M059J (cell line): ENCODE data around the gene GCGR. TPM values are rescaled to one million over a fixed set of nuclear protein-coding genes. Genes with fewer than 3 reads are reported as not detected.
"Not testable (repeated sequence)": the region's sequence is repeated elsewhere in the genome, so short reads cannot be mapped to it uniquely, and the experiment has no call there.

Source experiments
- DNase-seq: peaks from one replicate; pipeline ENCODE4 v3.0.0-alpha.2; 2012; ENCODE audit warnings: low read depth
- total RNA-seq: library from RNA; depleted of rRNA; stranded (reverse); fragments of >200 nt; shearing (Covaris generic); gene quantifications from 2 replicates; pipeline ENCODE4 v1.2.3, GENCODE V29; 2014

GCGR gene
- total RNA-seq, 1 experiment from 2014 or later: not detected

GRCh38 chr17:81831957-81832607 lies 28.1 kb downstream of the GCGR start:
- peak; percentile 19 for DNase-seq

GRCh38 chr17:81832608-81833159 lies 28.7 kb downstream of the GCGR start:
- no peak for DNase-seq

DNA sequence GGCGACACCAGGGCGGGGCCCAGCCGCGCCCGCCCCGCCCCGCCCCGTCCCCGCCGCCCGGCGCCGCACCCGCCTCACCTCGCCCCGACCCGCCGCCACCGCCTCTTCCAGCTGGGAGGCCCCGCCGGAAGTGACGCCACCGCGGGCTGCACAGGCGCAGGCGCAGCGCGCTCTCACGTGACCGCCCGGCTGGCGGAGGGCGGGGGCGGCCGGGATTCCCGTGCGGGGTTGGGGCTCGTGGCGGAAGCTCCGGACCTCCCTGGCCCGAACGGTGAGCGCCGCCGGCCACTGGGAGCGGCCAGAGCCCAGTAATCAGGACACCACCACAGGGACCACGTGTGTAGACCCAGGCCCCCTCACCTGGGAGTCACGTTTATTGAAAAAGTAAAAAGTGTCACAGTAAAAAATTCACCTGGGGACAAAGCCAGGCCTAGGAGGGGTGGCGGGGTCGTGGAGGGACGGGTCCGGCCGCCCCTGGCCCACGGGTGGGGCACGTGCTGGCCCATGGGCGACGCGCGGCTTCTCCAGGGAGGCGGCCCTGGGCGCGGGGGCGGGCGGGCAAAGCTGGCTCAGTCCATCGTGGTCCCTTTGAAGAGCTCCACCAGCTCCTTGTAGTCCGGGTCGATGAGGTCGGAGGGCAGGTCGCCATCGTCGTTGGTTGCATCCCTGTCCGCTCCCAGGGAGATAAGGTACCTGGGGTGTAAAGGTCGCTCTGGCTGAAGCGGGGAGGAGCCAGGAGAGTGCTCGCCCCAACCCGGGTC lies 29.4 kb downstream of the GCGR start, which contains the start of gene MCRIP1:
Gene MCRIP1, minus strand, starts transcription at position 132 of the 761 bp plus-strand sequence. CDS start 8,785 bp downstream, outside the sequence.
- peak; percentile 89 for DNase-seq

DNA sequence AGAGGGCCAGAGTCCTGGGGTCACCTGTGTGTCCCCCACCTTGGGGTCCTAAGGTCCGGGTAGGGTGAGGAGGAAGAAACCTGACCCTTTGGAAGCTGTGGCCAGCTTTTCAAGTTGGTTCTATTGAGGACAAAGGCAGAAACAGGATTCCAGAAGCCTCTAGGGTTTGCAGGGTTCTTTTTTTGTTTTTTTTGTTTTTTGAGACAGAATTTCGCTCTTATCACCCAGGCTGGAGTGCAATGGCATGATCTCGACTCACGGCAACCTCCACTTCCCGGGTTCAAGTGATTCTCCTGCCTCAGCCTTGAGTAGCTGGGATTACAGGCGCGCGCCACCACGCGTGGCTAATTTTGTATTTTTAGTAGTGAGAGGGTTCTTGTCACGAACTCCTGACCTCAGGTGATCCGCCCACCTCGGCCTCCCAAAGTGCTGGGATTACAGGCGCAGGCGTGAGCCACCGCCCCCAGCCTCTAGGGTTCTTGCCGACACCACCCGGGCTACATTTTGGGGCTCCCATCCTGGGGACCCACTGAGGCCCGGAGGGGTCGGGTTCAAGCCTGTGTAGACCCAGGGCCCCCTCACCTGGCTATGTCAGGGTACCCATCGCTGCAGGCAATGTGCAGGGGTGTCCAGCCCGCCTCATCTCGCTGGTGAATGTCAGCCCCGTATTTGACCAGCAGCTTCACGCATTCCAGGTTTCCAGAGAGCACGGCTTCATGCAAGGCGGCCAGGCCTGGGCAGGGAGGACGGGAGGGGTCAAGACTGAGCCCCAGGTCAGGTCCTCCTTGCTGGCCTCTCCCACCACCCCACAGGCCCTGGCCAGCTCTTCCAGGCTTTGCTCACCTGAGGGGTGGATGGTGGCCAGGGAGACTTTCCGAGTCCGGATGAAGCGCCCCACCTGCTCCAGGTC lies 30.2 kb downstream of the GCGR start:
- DNase-seq: no peak

GRCh38 chr17:81834831-81835267 lies 30.9 kb downstream of the GCGR start, which contains the start of gene PPP1R27:
PPP1R27 (minus strand) TSS chr17:81835050; CDS start chr17:81834953, 97 bp downstream.
- no peak for DNase-seq

DNA sequence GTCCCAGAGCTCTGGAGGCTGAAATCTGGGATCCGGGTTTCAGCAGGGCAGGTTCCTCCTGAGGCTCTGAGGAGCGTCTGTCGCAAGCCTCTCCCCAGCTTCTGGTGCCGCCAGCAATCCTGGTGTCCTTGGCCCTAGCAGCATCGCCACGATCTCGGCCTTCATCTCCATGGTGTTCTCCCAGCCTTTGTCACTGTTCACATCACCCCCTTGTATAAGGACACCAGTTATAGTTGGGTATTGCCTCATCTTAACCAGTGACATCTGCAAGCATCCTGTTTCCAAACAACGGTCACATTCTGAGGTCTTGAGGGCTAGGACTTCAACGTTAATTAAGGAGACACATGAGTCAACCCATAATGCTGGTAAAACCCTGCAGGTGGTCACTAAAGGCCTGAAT lies 33.7 kb downstream of the GCGR start:
- DNase-seq: peak; percentile 46

- no peak for DNase-seq
Observed at GRCh38 chr17:81838753-81839255, 34.9 kb downstream of the GCGR start.

DNA sequence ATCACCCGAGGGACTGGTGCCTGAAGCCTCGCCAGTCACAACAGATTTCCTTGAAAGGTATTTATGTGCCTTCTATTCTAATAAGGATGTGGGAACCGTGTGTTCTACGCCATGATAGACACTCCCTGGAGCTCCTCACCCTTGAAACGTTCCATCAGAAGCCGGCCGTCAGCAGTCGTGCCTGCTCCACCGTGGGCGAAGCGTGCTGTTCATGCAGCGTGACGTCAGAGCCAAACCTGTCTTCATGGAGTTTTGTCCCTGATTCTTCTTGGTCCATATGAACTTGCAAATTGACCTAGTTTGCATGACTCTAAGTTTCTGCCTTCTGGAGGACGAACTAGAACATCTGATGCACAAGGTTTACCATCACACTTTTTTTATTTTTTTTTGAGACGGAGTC lies 35.4 kb downstream of the GCGR start:
- DNase-seq: no peak

- not testable (repeated sequence) for DNase-seq
Observed at GRCh38 chr17:81840059-81840458, 36.1 kb downstream of the GCGR start.

- DNase-seq: no peak
Observed at GRCh38 chr17:81840826-81841778, 37.2 kb downstream of the GCGR start.

GRCh38 chr17:81841866-81842265 lies 37.9 kb downstream of the GCGR start:
- DNase-seq: no peak

DNA sequence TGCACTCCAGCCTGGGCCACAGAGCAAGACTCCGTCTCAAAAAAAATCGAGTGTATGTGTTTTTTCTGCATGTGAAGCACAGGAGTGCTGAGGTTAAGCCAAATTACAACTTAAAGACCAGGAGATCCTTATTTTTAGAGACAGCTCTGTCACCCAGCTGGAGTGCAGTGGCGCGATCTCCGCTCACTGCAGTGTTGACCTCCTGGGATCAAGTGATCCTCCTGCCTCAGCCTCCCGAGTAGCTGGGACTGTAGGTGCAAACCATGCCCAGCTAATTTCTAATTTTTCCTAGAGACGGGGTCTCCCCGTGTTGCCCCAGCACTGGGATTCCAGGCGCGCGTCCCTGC lies 38.4 kb downstream of the GCGR start:
- DNase-seq: no peak

DNA sequence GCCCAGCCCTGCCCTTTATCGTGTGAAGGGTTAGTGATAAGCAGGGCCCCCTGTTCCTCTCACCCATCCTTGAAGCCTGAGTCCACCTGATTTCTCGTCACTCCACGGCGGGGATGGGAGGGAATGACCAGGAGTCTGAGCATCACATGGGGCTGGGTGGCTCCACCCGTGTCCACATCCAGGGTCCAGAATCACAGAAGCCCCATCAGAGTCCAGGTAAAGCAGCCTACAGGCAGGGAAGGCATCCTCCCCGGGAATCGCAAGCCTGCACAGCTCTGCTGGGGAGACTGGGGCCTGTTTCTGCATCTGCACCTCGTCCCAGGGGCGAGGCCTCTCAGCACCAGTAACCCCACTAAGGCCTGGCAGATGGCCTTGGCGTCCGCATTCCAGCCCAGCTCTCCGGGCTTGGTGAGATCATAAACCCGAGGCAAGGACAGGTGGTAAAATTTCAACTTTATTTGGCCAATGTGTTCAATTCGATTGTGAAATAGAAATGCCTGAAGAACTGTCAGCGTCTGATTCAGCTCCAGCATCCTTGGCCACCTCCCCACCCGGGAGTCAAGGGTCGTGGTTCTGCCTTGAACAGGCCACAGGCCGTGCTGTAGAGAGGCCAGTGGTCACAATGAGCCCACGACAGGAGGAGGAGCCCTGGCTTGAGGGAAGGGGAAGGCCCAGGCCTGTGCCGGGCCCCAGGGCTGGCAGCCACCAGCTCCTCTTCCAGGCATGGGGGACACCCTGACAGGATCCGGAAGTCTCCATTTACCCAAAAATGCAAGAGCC lies 39.0 kb downstream of the GCGR start:
- peak; percentile 17 for DNase-seq

GRCh38 chr17:81843713-81844326 lies 39.9 kb downstream of the GCGR start:
- no peak for DNase-seq

GRCh38 chr17:81844327-81844851 lies 40.4 kb downstream of the GCGR start:
- DNase-seq: no peak

GRCh38 chr17:81844887-81845286 lies 40.9 kb downstream of the GCGR start:
- DNase-seq: no peak

DNA sequence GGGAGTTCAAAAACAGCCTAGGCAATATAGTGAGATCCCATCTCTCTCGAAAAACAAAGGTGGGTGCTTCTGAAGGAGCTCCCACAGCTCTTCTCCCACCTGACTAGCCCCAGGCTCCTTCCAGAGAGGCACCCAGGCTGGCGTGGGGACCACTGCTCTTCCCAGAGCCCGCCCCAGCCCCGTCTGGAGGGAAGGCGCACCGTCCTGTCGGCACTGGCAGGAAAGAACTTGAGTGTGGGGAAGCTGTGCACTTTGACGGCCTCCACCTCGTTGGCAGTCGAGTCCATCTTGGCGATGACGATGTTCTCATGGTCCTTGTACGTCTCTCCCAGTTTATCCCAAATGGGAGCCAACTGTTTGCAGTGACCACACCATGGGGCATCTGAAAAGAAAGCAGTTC lies 41.4 kb downstream of the GCGR start:
- DNase-seq: no peak

GRCh38 chr17:81845881-81846742 lies 42.2 kb downstream of the GCGR start:
- DNase-seq: no peak
